Amniotic epithelial cell (primary cell): ENCODE measurements around the gene SLC1A7.
A peak's percentile ranks its signal among the peaks of the same experiment; 100 is the strongest.

ENCODE experiments used
- DNase-seq: peaks from one replicate; pipeline ENCODE4 v3.0.0-alpha.2; 2010; ENCODE audit warnings: low read depth

The SLC1A7 gene

DNA sequence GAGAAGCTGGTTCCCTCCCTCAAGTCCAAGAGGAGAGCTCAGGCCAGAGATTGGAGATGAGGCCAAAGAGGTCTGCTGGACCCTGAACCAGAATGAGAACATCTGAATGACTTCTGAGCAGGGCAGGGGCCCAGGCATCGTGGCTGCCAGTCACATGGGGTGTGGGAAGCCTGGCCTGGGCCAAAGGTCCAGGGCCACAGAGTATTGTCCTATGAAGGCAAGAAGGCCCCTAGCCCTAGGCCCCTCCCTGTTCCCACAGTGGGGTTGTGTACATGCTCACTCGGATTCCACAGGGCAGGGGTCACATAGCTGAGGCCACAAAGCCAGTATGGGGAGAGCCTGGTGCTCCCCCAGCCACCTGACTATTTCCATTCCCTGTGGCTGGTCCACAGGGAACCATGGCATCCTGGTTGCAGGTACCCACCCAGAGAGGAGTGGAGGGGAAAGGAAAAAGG, 18.5 kb upstream of the SLC1A7 start:
- no peak for DNase-seq

DNA sequence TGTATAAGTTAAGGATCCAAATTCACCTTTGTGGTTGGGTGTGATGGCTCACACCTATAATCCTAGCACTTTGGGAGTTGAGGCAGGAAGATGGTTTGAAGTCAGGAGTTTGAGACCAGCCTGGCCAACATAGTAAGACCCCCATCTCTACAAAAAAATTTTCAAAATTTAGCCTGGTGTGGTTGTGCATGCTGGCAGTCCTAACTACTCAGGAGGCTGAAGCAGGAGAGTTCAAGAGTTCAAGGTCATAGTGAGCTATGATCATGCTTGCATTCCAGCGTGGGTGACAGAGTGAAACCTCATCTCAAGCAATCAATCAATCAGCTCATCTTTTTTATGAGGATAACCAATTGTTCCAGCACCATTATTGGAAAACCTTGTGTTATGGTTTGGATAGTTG, 16.5 kb upstream of the SLC1A7 start:
- no peak for DNase-seq

DNA sequence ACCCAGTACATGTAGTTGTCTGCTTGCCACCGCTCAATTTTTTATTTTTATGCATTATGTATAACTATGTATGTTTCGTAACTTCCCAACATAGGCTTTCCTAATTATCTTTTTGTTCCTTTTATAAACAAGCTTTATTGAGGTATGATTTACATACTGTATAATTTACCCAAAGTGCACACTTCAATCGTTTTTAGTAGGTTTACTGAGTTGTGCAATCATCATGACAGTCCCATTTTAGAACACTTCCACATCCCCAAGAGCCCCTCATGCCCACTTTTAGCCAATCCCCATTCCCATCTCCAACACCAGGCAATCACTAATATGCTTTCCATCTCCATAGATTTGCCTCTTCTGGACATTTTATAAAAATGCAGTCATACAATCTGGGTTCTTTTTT, 14.3 kb upstream of the SLC1A7 start:
- no peak for DNase-seq

DNA sequence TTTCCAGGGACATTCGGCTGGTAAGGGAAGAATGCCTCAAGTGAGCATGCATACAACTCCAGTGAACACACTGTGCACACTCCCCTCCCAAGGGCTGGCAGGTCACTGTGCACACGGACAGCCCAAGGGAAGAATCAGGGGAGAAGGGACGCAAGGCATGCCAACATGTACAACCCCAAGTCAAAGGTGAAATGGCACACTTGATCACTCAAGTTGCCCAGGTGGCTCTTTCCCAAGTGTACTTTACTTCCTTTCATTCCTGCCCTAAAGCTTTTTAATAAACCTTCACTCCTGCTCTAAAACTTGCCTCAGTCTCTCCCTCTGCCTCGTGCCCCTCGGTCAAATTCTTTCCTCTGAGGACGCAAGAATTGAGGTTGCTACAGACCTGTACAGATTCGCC, 13.5 kb upstream of the SLC1A7 start:
- DNase-seq = no peak

DNA sequence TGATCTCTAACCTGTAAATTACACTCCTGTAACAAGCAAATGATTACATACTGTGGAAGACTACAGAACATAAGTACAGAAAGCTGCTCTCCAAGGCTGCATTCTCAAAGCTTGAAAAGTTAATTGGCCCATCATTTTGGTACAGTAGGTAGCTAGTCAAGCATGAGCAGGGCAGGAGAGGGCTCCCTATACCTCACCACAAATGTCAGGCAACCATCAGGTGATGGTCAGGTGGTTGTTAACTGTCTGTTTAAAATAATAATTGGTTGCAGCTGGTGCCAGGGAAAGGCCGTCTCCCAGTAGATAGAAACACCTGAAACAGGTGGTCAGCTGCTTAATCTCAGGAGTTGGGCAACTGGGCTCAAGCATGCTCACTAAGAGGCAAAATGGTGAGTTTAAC, 13.1 kb upstream of the SLC1A7 start:
- DNase-seq = no peak

DNA sequence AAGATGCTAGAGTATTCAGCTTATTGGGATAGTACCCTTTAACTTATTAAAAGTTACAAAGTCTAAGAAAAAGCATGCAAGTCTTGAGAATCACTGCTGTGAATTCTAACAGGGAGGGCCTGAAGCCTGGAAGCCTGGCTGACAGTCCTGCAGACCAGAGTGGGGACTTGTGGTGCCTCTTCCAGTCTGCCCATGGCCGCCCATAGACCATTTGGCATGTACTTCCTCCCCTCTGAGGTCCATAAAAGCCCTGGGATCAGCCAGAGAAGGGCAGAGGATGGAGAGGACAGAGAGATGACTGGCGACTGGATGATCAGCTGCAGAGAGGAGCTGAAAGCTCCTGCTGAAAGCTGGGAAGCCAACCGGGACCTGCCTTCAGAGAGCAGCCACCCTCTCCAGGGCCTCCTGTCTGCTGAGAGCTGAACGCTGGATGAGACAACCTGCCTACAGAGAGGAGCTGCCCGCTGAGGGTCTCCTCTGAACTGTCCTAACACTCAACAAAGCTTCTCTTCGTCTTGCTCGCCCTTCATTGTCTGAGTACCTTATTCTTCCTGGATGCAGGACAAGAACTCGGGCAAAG, 12.5 kb upstream of the SLC1A7 start:
- DNase-seq = no peak

DNA sequence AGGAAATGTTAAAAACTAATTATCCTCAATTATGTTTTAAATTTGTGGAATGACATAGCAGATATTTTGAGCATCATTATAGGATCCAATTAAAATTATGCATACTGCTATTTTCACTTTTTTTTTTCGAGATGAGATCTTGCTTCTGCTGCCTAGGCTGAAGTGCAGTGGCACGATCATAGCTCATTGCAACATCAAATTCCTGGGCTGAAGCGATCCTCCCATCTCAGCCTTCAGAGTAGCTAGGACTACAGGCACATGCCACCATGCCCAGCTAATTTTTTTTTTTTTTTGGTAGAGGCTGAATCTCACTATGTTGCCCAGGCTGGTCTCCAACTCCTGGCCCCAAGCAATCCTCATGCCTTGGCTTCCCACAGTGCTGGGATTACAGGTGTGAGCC, 11.3 kb upstream of the SLC1A7 start:
- peak; percentile 71 for DNase-seq

DNA sequence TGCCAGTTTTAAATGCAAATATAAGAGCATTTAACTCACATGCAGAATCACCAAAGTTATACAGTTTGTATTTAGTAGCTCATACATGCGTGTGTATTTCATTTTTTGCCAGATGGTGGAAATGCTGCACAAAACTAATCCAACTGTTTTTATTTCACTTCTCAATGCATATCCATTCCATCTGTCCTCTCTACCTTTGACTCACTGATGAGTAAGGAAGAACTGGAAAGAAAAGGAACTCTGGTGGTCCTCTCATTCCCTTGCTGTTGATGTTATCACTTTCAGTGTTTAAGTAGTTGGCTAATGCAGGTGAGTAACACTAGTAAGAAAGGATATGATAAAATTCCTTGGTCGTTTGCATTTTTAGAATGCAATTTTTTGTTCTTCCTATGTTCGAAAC, 5.7 kb upstream of the SLC1A7 start:
- peak; percentile 66 for DNase-seq

DNA sequence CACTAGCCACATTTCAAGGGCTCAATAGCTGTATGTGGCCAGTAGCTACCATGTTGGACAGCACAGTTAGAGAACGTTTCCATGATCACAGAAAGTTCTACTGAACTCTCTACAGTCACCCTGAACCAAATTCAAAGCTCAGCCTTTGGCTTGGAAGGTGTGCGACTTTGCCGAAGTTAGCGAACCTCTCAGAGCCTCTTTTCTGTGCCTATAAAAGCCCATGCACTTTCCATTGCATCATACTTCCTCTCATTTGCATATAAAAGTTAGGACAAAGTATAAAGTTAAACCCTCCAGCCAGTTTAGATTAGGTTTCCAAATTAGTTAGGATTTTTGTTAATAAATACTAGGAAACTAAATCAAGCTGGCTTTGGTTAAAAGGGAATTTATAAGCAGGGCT, 4.7 kb upstream of the SLC1A7 start:
- no peak for DNase-seq

DNA sequence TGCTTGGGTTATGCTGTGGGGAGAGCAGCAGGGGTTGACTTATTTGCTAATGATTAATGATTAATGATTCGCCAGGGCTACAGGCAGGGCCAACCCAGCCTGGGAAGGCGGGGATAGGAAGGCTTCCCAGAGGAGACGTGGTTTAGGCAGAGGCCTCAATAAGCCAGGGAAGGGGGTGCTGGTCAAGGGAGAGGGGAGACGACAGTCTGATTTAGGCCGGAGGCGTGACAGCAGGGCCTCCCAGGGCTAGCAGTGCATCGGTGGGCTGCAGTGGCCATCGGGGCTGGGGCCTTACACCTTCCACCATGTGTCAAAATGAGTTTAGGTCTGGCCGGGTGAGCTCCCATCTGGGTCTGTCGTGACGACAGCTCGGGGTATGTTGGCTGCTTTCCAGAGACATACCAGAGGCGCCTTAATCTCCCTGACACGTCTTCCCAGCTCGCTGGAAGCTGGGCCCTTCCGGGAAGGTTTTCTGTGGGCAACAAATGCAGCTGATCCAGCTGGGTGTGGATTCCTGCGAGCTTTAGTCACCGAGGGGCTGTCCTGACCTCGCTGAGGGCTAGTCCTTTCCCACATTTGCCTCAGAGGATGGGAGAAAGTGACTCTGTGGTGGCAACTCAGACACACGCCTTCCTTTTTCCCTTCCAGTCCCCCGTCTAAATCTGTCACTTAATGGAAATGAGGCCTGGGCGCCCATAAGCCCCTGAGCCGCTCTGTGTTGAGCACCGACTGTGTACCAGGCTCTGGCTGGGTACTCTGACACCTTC, 3.7 kb upstream of the SLC1A7 start:
- DNase-seq = peak; percentile 100

DNA sequence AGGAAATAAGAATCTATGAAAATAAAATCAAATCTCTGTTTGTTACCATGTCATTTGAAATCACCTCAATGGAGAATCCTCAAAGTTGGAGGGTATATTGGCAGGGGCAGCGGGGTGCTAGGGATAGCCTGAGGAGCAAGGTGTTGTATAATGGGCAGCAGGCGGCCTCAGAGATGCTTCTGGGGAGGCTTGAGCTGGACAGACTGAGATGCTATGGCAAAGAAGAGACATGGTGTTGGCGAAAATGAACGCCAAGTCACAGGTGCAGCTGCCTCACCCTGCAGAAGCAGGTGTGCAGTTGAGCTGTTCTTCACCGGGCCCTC, 3.1 kb upstream of the SLC1A7 start:
- no peak for DNase-seq

DNA sequence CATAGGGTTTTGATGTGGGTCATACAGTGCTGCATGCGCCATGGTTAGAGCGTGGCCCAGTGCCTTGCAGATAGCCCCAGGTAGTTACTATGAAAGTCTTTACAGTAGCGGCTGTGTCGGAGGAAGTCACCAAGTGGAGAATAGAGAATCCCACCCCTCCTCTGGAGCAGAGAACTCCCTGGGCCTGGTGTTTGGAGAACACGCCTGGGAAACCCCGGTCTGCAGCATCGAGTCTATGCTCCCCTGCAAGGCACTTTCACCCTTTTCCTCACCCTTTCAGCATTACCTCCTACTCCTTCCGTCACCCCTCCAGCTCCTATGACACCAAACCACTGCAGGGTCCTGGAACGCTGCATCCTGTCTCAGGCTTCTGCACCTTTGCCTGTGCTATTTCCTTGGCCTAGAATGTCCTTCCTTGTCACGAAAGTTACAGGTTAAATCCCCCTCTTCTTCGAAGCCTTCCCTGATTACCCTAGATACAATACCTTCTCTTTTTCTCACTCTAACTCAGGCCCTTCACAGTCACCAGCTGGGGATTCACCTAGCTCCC, 2.7 kb upstream of the SLC1A7 start:
- DNase-seq = no peak

DNA sequence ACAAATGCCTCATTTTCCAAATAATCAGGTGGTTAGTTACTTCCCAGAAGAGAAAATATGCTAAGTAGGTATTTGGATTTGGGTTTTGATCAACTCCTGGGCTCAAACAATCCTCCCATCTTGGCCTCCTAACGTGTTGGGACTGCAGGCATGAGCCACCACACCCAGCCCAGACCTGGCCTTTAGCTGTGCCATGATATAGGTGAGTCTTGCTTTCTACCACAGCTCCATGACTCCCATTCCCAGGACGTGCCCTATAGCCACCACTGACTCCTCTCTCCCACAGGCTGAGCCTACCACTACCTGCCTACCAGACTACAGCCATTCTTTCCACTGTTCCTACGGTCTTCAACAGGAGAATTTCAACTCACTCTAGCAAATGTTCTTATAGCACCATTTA, 1.8 kb upstream of the SLC1A7 start:
- no peak for DNase-seq

DNA sequence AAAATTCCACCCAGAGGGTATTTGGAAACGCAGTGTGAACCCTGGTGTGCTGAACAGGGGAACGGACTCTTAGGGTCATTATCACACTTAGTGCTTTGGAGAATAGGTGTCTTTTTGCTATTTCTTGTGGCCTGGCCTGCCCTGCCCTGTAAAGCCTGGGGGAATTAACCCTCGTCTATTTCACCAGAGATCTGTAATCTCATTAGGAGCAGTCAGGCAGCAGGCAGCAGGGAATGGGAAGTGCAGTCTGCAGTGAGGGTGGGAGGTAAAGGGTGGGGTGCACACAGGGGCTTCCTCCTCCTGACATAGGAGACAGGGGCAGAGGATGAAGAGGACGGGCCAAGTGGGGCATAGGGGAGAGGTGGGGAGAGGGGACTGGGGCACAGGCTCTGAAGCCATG, 1.1 kb upstream of the SLC1A7 start:
- DNase-seq = no peak

DNA sequence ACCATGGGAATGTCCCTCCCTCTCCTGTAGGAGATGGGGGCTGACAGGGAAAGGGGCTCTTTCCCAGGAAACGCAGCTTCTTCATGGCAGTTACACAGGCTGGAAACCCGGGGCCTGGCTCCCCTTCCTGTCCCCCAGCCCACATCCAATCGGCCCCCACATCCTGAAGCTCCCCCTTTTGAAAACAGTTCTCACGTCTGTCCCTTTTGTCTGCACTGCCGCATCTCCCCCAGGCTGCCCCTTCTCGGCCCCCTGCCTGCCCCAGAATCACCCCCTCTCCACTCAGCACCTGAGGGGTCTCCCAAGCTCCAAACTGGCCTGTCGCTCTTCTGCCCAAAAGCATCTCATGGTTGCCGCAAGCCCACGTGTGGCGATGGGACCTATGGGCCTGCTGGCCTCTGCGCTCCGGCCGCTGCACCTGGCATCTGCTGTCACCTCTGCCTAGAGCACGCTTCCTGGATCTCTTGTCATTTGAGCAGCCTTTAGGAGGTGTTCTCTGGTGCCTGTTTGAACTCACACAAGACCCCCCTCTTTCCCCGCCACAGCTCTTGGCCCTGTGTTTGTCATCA, 867 bp downstream of the SLC1A7 start:
- DNase-seq = no peak

DNA sequence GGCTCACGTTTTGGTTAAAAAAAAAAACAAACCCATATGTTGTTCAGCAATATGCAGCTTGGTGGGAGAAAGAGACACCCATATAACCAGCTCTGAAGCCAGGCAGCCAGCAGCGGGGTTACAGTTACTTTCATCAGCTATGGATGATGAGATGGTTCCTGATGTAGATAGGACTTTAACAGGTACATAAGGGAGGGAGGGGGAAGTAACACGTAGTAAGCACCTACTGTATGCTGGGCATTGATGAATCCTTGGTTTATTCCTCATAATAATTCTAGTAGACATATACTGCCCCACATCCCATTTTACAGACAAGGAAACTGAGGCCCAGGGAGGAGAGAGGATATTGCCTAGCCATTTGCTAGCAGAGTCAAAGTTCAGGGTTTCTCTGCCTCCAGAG, 2.0 kb downstream of the SLC1A7 start:
- DNase-seq = no peak

DNA sequence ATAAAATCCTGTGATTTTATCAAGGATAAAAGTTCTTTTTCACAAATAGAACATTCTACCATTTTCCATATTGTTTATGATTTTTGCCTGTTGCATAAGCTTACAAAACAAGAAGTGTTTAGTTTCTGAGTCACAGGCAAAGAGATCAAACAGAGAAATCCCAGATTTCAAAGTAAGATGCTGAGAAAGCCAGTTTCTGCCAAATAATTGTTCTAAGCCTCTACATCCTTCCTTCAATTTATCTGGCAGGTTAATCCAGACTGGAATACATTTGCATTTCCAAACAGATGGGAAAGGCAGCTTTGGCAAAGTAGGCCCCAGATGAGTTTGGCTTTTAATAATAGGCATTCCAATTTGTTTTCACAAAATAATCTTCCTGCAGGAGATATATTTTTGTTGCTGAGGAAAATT, 2.5 kb downstream of the SLC1A7 start:
- DNase-seq = peak; percentile 96

DNA sequence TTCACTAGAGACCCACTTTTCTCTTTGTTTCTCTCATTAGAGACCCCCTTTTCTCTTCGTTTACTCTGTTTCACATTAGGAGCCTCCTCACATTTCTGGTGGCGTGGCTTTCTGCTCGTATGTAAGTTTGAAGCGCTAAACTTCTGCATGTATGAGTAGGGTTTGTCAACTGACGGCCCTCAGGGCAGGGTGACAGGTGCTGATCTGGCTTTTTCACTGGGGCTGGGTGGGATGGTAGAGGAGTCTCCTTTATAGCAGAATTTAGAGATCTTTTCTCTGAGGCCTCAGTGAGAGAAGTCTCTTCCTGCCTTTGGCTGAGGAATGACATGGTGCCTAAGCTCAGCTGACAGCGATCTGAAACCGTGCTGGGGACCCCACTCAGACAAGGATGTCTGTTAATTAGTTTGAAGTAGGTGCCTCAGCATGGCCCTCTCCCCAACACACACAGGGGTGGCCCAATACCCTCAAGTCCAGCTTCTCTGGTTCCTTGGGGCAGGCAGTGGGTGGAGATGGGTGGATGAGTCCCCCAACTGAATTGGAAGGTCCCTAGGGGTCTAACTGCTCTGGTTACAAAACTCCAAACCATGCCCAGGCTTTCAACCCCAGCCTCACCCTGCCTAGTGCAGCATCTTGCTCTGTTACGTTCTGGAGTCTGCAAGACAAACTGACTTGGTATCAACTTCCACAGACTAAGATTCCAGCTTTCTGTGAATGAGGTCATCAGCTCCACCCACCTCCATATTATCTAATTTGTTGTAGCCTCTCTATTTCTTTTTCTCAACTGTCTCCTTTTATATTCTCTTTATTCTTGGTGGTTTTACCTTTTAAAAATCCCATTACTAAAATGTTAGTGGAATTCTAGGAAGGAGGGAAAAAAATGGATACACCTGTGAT, 3.2 kb downstream of the SLC1A7 start:
- peak; percentile 43 for DNase-seq

DNA sequence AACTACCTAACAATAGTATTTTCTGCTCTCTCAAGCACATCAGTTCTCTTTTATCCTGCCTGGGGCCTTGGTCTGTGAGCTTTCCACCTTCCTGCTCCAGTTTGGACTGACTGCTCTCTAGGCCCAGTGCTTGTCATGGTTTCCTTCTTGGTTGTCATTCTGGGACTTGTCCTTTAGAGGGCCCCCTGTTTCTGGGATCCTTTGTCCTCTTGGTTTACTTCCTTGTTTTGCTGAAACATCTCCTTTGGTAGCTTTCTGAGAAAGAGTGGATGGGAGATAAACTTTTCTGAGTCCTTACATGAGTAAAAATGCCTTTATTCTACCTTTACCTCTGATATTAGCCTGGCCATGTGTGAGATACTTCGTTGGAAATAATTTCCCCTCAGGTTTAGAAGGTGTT, 4.7 kb downstream of the SLC1A7 start:
- DNase-seq = no peak

DNA sequence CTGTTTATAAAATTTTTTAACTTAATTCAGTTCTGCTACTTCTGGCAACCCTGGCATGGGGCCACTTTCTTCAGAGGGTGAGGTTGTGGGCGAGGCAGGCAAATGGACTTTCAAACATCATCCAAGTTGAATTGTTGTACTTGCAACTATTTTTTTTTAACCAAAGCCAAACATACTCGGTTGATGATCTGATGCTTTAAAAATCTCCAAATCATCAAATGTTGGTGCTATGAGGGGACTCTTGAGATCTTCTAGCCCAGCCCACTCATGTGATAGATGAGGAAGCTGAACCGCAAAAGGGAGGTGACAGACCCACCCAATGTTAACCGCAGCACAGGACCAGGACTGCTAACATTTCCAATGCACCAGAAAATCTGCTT, 6.7 kb downstream of the SLC1A7 start:
- peak; percentile 62 for DNase-seq

DNA sequence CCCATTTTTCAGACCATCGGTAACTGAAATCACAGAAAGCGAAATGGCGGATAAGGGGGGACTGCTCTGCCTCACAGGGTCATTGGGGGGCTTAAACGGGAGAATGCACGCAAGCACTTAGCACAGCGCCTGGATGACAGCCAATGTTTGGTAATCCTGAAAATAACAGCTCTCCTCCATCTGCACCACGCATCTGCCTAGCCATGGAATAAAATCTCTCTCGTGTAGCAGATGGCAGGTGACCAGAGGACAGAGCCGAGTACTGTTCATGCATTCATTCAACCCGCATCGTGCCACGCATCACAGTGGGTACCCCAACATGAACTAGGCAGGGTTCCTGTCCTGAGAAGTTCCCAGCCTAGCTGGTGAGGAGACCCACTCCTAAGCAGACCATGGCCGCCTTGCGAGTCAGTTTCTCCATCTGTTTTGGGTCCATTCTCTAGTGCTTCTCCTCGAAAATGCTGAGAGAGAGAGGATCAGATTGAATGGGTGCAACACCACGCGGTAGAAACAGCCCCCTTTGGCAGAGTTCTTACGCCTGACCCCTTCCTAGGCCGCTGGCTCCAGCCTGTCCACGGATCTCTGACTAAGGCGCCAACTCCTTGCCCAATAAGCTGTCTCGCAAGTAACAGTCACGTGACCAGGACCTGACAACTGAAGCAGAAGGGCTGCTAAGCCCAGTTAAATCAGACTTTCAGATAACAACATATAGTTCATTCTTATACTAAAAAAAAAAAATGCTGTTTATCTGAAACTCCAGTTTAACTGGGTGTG, 7.3 kb downstream of the SLC1A7 start:
- peak; percentile 84 for DNase-seq

DNA sequence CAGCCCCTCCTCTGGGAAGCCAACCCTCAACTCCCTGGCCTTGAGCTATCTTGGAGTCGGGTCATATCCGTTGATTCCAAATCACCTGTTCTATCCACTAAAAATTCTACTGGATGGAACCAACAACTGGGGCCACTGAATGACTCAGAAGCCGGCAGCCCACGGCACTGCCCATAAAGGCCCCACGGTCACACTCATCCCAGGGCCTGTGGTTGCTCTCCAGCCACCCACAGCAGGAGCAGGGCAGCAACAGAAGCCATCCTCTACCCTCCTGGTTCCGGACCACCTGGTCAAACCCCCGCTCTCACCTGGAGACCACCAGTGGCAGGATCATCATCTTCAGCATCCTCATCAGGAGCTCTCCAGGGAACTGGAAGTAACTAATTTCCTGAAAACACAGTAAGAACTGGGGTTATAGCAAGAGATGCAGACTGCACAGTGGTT, 8.4 kb downstream of the SLC1A7 start:
- no peak for DNase-seq
